ENCODE measurements around the gene FAS.

DNA sequence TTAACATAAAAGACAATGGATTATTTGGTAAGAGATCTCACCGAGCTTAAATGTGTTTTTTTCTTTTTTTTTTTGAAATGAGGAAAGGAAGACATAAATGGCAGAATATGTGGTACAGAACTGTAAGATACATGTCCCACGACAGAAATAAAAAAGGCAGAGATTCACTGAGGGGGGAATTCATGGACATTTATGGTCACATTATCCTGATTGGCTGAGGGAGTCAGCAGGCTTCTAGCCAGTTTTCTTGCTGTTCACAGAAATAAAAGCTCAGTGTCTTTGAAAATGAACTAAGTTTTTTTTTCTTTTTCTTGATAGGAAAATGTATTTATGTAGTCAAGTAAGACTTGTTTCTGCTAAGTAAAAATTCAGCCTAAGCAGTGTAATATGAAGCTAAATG lies 8.2 kb upstream of the FAS start:
- TF ChIP-seq, protein P1, sequence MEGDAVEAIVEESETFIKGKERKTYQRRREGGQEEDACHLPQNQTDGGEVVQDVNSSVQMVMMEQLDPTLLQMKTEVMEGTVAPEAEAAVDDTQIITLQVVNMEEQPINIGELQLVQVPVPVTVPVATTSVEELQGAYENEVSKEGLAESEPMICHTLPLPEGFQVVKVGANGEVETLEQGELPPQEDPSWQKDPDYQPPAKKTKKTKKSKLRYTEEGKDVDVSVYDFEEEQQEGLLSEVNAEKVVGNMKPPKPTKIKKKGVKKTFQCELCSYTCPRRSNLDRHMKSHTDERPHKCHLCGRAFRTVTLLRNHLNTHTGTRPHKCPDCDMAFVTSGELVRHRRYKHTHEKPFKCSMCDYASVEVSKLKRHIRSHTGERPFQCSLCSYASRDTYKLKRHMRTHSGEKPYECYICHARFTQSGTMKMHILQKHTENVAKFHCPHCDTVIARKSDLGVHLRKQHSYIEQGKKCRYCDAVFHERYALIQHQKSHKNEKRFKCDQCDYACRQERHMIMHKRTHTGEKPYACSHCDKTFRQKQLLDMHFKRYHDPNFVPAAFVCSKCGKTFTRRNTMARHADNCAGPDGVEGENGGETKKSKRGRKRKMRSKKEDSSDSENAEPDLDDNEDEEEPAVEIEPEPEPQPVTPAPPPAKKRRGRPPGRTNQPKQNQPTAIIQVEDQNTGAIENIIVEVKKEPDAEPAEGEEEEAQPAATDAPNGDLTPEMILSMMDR (IDR thresholded peaks at IDR 0.05 in 2 of 3, conservative IDR thresholded peaks at IDR 0.05 in 1 of 3; ENCODE audit: borderline replicate concordance in 1 of 3, insufficient read depth in 1 of 3, low read depth in 2 of 3, low read length in 2 of 3) = no peak
- TF ChIP-seq JUND (IDR thresholded peaks at IDR 0.05) = no peak
- TF ChIP-seq, protein P2, sequence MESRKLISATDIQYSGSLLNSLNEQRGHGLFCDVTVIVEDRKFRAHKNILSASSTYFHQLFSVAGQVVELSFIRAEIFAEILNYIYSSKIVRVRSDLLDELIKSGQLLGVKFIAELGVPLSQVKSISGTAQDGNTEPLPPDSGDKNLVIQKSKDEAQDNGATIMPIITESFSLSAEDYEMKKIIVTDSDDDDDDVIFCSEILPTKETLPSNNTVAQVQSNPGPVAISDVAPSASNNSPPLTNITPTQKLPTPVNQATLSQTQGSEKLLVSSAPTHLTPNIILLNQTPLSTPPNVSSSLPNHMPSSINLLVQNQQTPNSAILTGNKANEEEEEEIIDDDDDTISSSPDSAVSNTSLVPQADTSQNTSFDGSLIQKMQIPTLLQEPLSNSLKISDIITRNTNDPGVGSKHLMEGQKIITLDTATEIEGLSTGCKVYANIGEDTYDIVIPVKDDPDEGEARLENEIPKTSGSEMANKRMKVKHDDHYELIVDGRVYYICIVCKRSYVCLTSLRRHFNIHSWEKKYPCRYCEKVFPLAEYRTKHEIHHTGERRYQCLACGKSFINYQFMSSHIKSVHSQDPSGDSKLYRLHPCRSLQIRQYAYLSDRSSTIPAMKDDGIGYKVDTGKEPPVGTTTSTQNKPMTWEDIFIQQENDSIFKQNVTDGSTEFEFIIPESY (IDR thresholded peaks at IDR 0.05; ENCODE audit: extremely low read depth, insufficient replicate concordance, low read length) = no peak
- TF ChIP-seq EZH2 (IDR thresholded peaks at IDR 0.05) = no peak
- TF ChIP-seq SIN3A (IDR thresholded peaks at IDR 0.05; ENCODE audit: low read depth) = no peak
- no peak for TF ChIP-seq TCF7L2 (IDR thresholded peaks at IDR 0.05; ENCODE audit: borderline replicate concordance, extremely low read depth, insufficient read depth, insufficient read length)
- no peak for TF ChIP-seq POLR2A (IDR thresholded peaks at IDR 0.05; ENCODE audit: borderline replicate concordance, extremely low read depth, insufficient read depth, insufficient read length)
- TF ChIP-seq, protein P3, sequence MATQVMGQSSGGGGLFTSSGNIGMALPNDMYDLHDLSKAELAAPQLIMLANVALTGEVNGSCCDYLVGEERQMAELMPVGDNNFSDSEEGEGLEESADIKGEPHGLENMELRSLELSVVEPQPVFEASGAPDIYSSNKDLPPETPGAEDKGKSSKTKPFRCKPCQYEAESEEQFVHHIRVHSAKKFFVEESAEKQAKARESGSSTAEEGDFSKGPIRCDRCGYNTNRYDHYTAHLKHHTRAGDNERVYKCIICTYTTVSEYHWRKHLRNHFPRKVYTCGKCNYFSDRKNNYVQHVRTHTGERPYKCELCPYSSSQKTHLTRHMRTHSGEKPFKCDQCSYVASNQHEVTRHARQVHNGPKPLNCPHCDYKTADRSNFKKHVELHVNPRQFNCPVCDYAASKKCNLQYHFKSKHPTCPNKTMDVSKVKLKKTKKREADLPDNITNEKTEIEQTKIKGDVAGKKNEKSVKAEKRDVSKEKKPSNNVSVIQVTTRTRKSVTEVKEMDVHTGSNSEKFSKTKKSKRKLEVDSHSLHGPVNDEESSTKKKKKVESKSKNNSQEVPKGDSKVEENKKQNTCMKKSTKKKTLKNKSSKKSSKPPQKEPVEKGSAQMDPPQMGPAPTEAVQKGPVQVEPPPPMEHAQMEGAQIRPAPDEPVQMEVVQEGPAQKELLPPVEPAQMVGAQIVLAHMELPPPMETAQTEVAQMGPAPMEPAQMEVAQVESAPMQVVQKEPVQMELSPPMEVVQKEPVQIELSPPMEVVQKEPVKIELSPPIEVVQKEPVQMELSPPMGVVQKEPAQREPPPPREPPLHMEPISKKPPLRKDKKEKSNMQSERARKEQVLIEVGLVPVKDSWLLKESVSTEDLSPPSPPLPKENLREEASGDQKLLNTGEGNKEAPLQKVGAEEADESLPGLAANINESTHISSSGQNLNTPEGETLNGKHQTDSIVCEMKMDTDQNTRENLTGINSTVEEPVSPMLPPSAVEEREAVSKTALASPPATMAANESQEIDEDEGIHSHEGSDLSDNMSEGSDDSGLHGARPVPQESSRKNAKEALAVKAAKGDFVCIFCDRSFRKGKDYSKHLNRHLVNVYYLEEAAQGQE (IDR thresholded peaks at IDR 0.05; ENCODE audit: low read depth) = no peak
- TF ChIP-seq EGR1 (IDR thresholded peaks at IDR 0.05; ENCODE audit: low read depth) = no peak
- no peak for TF ChIP-seq RAD21 (IDR thresholded peaks at IDR 0.05; ENCODE audit: low read depth)

Measured in HCT116 (cell line).